ENCODE results near the gene FAM131C.
"Not testable (repeated sequence)": the region's sequence is repeated elsewhere in the genome, so short reads cannot be mapped to it uniquely, and the experiment has no call there.

Gene FAM131C

GRCh38 chr1:16111771-16112595 lies 38.5 kb upstream of the FAM131C start:
- Histone ChIP-seq H3K4me1 (ENCODE audit: low read length) (no peaks in the 10 kb centered on the region), H4K20me1 (ENCODE audit: insufficient read depth, low read length) (no peaks in the 10 kb centered on the region), H3K9me3 (ENCODE audit: insufficient read depth, low read length) (no peaks in the 10 kb centered on the region), H3K4me3 (ENCODE audit: low read length) (no peak overlapping the region), H3K27me3 (ENCODE audit: low read depth, low read length) (no peaks in the 10 kb centered on the region), H3K4me2 (ENCODE audit: low read length) (no peak overlapping the region), H2AFZ (ENCODE audit: low read depth, low read length) (no peak overlapping the region), H3K79me2 (ENCODE audit: low read length) (no peaks in the 10 kb centered on the region), H3K36me3 (replicated peaks; ENCODE audit: low read depth, low read length) (no peaks in the 10 kb centered on the region), H3K9ac (ENCODE audit: low read length) (no peak overlapping the region), H3K27ac (ENCODE audit: low read length) (no peak overlapping the region)
- no peak for TF ChIP-seq EZH2phosphoT487 (IDR thresholded peaks at IDR 0.05; ENCODE audit: low read depth)
- TF ChIP-seq, protein P1, sequence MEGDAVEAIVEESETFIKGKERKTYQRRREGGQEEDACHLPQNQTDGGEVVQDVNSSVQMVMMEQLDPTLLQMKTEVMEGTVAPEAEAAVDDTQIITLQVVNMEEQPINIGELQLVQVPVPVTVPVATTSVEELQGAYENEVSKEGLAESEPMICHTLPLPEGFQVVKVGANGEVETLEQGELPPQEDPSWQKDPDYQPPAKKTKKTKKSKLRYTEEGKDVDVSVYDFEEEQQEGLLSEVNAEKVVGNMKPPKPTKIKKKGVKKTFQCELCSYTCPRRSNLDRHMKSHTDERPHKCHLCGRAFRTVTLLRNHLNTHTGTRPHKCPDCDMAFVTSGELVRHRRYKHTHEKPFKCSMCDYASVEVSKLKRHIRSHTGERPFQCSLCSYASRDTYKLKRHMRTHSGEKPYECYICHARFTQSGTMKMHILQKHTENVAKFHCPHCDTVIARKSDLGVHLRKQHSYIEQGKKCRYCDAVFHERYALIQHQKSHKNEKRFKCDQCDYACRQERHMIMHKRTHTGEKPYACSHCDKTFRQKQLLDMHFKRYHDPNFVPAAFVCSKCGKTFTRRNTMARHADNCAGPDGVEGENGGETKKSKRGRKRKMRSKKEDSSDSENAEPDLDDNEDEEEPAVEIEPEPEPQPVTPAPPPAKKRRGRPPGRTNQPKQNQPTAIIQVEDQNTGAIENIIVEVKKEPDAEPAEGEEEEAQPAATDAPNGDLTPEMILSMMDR (IDR thresholded peaks at IDR 0.05; ENCODE audit: low read depth, low read length), result no peak

DNA sequence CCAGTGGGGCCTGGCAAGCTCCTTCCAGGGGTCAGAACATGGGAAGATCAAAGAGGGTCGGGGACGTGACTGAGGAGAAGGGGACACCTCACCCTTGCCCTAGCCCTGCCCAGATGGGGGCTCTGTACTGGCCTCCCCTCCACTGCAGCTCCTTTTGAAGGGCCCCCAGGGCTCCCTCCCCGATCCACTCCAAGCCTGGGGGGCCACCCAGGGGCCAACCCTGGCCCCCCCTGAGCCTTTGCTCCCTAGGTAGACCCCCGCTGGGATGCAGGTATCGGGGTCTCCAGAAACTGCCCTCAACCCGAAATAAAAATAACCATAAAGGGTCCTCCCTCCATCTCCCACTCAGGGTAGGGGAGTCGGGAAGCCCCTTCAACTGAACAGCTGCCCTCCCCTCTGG lies 37.4 kb upstream of the FAM131C start:
- TF ChIP-seq, protein P1 (IDR thresholded peaks at IDR 0.05; ENCODE audit: low read depth, low read length), result no peak
- TF ChIP-seq EZH2phosphoT487 (IDR thresholded peaks at IDR 0.05; ENCODE audit: low read depth), result no peak
- no peak overlapping the region for H3K4me3 ChIP-seq (ENCODE audit: low read length)
- H3K79me2 ChIP-seq (ENCODE audit: low read length), result no peaks in the 10 kb centered on the region
- H4K20me1 ChIP-seq (ENCODE audit: insufficient read depth, low read length), result no peaks in the 10 kb centered on the region
- no peak overlapping the region for H3K9ac ChIP-seq (ENCODE audit: low read length)
- no peaks in the 10 kb centered on the region for H3K9me3 ChIP-seq (ENCODE audit: insufficient read depth, low read length)
- H3K4me1 ChIP-seq (ENCODE audit: low read length), result no peaks in the 10 kb centered on the region
- no peaks in the 10 kb centered on the region for H3K27me3 ChIP-seq (ENCODE audit: low read depth, low read length)
- H3K4me2 ChIP-seq (ENCODE audit: low read length), result no peak overlapping the region
- H3K27ac ChIP-seq (ENCODE audit: low read length), result no peak overlapping the region
- H2AFZ ChIP-seq (ENCODE audit: low read depth, low read length), result no peak overlapping the region
- no peaks in the 10 kb centered on the region for H3K36me3 ChIP-seq (replicated peaks; ENCODE audit: low read depth, low read length)

DNA sequence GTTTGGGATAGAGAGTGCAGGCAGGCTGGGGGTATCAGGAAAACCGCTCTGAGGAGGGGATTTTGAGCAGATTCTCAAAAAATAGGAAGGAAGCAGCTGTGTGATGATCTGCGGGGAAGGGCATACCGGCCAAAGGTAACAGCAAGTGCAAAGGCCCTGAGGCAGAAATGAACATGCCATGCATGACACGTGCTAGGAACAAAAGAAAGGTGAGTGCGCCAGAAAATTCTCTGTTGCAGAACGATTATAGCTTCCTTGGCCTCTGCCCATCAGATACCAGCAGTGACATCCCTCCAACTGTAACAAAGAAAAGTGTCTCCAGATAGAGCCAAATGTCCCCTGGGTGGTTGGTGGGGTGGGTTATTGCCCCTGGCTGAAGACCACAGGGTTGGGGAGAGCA lies 37.0 kb upstream of the FAM131C start:
- no peaks in the 10 kb centered on the region for H3K9me3 ChIP-seq (ENCODE audit: insufficient read depth, low read length)
- no peak for TF ChIP-seq EZH2phosphoT487 (IDR thresholded peaks at IDR 0.05; ENCODE audit: low read depth)
- TF ChIP-seq, protein P1 (IDR thresholded peaks at IDR 0.05; ENCODE audit: low read depth, low read length), result no peak
- no peak overlapping the region for H3K4me2 ChIP-seq (ENCODE audit: low read length)
- H3K27ac ChIP-seq (ENCODE audit: low read length), result no peak overlapping the region
- H3K79me2 ChIP-seq (ENCODE audit: low read length), result no peaks in the 10 kb centered on the region
- no peak overlapping the region for H3K4me3 ChIP-seq (ENCODE audit: low read length)
- H3K9ac ChIP-seq (ENCODE audit: low read length), result no peak overlapping the region
- no peaks in the 10 kb centered on the region for H3K27me3 ChIP-seq (ENCODE audit: low read depth, low read length)
- no peak overlapping the region for H2AFZ ChIP-seq (ENCODE audit: low read depth, low read length)
- H3K36me3 ChIP-seq (replicated peaks; ENCODE audit: low read depth, low read length), result no peaks in the 10 kb centered on the region
- no peaks in the 10 kb centered on the region for H3K4me1 ChIP-seq (ENCODE audit: low read length)
- no peaks in the 10 kb centered on the region for H4K20me1 ChIP-seq (ENCODE audit: insufficient read depth, low read length)

DNA sequence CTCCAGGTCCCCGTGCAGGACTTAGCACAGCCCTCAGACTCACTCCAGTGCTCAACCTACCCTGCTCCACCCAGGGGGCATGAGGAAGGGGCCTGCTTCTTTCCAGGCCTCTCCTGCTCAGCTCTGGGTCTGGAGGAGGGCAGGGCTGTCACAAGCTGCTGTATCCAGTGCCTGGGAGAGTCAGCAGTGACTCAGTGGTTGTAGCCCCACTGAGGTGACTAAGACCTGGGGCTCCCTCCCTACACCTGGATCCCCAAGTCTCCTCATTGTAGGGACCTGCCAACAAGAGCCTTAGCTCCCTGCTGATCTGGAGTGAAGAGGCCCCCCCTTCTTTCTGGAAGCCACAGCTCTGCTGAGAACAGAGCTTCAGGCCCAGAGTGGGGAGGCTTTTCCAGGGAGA lies 36.1 kb upstream of the FAM131C start:
- Histone ChIP-seq H3K36me3 (replicated peaks; ENCODE audit: low read depth, low read length) (no peaks in the 10 kb centered on the region), H3K4me1 (ENCODE audit: low read length) (no peaks in the 10 kb centered on the region), H4K20me1 (ENCODE audit: insufficient read depth, low read length) (no peaks in the 10 kb centered on the region), H3K27ac (ENCODE audit: low read length) (no peak overlapping the region), H2AFZ (ENCODE audit: low read depth, low read length) (no peak overlapping the region), H3K4me3 (ENCODE audit: low read length) (no peak overlapping the region), H3K9me3 (ENCODE audit: insufficient read depth, low read length) (no peaks in the 10 kb centered on the region), H3K79me2 (ENCODE audit: low read length) (no peaks in the 10 kb centered on the region), H3K27me3 (ENCODE audit: low read depth, low read length) (no peaks in the 10 kb centered on the region), H3K4me2 (ENCODE audit: low read length) (no peak overlapping the region), H3K9ac (ENCODE audit: low read length) (no peak overlapping the region)
- TF ChIP-seq EZH2phosphoT487 (IDR thresholded peaks at IDR 0.05; ENCODE audit: low read depth), result no peak
- TF ChIP-seq, protein P1 (IDR thresholded peaks at IDR 0.05; ENCODE audit: low read depth, low read length), result no peak

DNA sequence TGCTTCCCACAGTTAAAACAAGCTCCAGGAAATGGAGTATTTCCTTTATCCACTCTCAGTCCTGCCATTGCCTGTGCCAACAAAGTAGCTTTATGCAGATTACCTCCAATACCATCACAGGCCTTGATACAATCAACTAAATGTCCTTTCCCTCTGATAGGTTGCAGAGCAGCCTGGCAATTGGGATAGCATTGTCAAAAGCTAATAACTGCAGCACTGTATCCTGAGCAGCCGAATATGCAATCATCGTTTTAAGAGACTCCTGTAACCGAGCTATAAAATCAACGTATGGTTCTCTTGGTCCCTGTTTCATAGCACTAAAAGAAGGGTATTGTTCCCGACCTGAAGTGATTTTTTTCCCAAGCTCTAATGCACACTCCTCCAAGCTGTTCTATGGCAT lies 33.6 kb upstream of the FAM131C start:
- not testable (repeated sequence) for H2AFZ ChIP-seq (ENCODE audit: low read depth, low read length); H3K27me3 ChIP-seq (ENCODE audit: low read depth, low read length)

More for the DNA sequence above, 33.6 kb upstream of the FAM131C start:
- H3K9ac ChIP-seq (ENCODE audit: low read length); H3K79me2 ChIP-seq (ENCODE audit: low read length); H3K9me3 ChIP-seq (ENCODE audit: insufficient read depth, low read length); H3K4me1 ChIP-seq (ENCODE audit: low read length); H3K4me3 ChIP-seq (ENCODE audit: low read length); H4K20me1 ChIP-seq (ENCODE audit: insufficient read depth, low read length); H3K27ac ChIP-seq (ENCODE audit: low read length); H3K4me2 ChIP-seq (ENCODE audit: low read length); H3K36me3 ChIP-seq (replicated peaks; ENCODE audit: low read depth, low read length): not testable (repeated sequence)

Measured in OCI-LY3 (cell line).